DND-41 (cell line): ENCODE data around the gene PDILT.

Source experiments
- EZH2 ChIP-seq: IDR thresholded peaks from 3 replicates; pipeline ENCODE4 v1.6.1; 2012; ENCODE audit warnings: borderline replicate concordance, low read depth, mild to moderate bottlenecking, moderate library complexity, low read length, inconsistent platforms; ENCODE audit not compliant: severe bottlenecking
- TF ChIP-seq, protein P1 (sequence below): IDR thresholded peaks from 2 replicates; pipeline ENCODE4 v1.5.1; 2012; ENCODE audit warnings: borderline replicate concordance, low read length, moderate library complexity, mild to moderate bottlenecking; ENCODE audit not compliant: poor library complexity, severe bottlenecking; ENCODE audit errors: extremely low read depth

DNA sequence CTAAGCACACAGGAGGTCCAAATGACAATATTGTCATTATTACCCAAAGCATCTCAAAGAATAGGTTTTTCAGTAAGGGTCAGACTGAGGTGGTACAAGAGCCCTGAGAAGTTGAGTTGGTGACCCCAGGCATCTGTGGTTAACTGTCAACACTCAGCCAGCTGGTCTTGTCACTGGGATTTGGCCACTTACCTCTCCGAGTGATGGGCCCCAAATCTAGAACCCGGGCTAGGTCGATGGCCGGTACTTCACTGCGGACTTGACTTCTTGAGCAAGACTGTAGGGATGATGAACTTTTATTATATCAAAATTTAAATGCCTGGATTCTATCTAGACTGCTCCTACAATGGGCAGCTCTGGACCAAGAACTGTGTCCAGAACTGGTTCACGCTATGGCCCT lies 88.8 kb downstream of the PDILT start:
- TF ChIP-seq EZH2 = no peak
- TF ChIP-seq, protein P1, sequence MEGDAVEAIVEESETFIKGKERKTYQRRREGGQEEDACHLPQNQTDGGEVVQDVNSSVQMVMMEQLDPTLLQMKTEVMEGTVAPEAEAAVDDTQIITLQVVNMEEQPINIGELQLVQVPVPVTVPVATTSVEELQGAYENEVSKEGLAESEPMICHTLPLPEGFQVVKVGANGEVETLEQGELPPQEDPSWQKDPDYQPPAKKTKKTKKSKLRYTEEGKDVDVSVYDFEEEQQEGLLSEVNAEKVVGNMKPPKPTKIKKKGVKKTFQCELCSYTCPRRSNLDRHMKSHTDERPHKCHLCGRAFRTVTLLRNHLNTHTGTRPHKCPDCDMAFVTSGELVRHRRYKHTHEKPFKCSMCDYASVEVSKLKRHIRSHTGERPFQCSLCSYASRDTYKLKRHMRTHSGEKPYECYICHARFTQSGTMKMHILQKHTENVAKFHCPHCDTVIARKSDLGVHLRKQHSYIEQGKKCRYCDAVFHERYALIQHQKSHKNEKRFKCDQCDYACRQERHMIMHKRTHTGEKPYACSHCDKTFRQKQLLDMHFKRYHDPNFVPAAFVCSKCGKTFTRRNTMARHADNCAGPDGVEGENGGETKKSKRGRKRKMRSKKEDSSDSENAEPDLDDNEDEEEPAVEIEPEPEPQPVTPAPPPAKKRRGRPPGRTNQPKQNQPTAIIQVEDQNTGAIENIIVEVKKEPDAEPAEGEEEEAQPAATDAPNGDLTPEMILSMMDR = no peak
